Choroid plexus epithelial cell (primary cell): ENCODE data around the gene WNT8B.

Experiments used
- DNase-seq: peaks from one replicate; pipeline ENCODE4 v3.0.0-alpha.2; 2010; ENCODE audit warnings: low read depth
- H3K4me3 ChIP-seq: 2 replicates; pipeline ENCODE4 v1.5.1; 2011; ENCODE audit warnings: low read depth, mild to moderate bottlenecking, control low read depth, low read length, moderate library complexity
- CTCF ChIP-seq: conservative IDR thresholded peaks from 2 replicates; pipeline ENCODE4 v1.5.1; 2011; ENCODE audit warnings: low read depth, mild to moderate bottlenecking, control low read depth, inconsistent platforms, low read length, moderate library complexity

Gene WNT8B

GRCh38 chr10:100438674-100439315 is 24.0 kb upstream of the WNT8B start:
- TF ChIP-seq CTCF = no peak
- no peak for DNase-seq

GRCh38 chr10:100442548-100442947 is 20.3 kb upstream of the WNT8B start:
- no peak for TF ChIP-seq CTCF
- H3K4me3 ChIP-seq = no peak overlapping the region
- no peak for DNase-seq

More at GRCh38 chr10:100438674-100439315, 24.0 kb upstream of the WNT8B start:
- no peak overlapping the region for H3K4me3 ChIP-seq

- no peak overlapping the region for H3K4me3 ChIP-seq
- no peak for DNase-seq
- no peak for TF ChIP-seq CTCF
These were observed 16.6 kb upstream of the WNT8B start for GRCh38 chr10:100446130-100446761.

- no peak for DNase-seq
These were observed 15.1 kb upstream of the WNT8B start for GRCh38 chr10:100447663-100448062.

GRCh38 chr10:100448951-100449350 is 13.9 kb upstream of the WNT8B start:
- TF ChIP-seq CTCF = no peak
- no peak for DNase-seq
- H3K4me3 ChIP-seq = no peak overlapping the region

More at GRCh38 chr10:100447663-100448062, 15.1 kb upstream of the WNT8B start:
- no peak overlapping the region for H3K4me3 ChIP-seq
- TF ChIP-seq CTCF = no peak

- no peak for TF ChIP-seq CTCF
- no peak for DNase-seq
- H3K4me3 ChIP-seq = no peak overlapping the region
These were observed 5.5 kb downstream of the WNT8B start for GRCh38 chr10:100468322-100468721.

GRCh38 chr10:100468978-100469377 is 6.2 kb downstream of the WNT8B start:
- no peak overlapping the region for H3K4me3 ChIP-seq
- TF ChIP-seq CTCF = no peak
- DNase-seq = no peak
